Chondrocyte (in vitro differentiated cells): ENCODE data around the gene TBC1D16. TPM values are rescaled to one million over a fixed set of nuclear protein-coding genes. Genes with fewer than 3 reads are reported as not detected.

Source experiments
- DNase-seq: peaks from one replicate; pipeline ENCODE4 v3.0.0; 2021; ENCODE audit warnings: mixed read lengths, low spot score
- H3K27ac Mint-ChIP-seq: one replicate; pipeline ENCODE4 v1.8.0; 2021; ENCODE audit warnings: mild to moderate bottlenecking, moderate library complexity, mixed read lengths; ENCODE audit not compliant: unreplicated experiment
- H3K27me3 Mint-ChIP-seq: 2 replicates; pipeline ENCODE4 v1.8.0; 2021; ENCODE audit warnings: low read depth, mixed read lengths
- H3K36me3 Mint-ChIP-seq: 2 replicates; pipeline ENCODE4 v1.8.0; 2021; ENCODE audit warnings: low read depth, mixed read lengths
- H3K4me1 Mint-ChIP-seq: 2 replicates; pipeline ENCODE4 v1.8.0; 2021; ENCODE audit warnings: low read depth, mild to moderate bottlenecking, mixed read lengths
- H3K4me3 Mint-ChIP-seq: one replicate; pipeline ENCODE4 v1.8.0; 2021; ENCODE audit warnings: mild to moderate bottlenecking, moderate library complexity, mixed read lengths; ENCODE audit not compliant: unreplicated experiment
- H3K9me3 Mint-ChIP-seq: 2 replicates; pipeline ENCODE4 v1.8.0; 2021; ENCODE audit warnings: low read depth, mixed read lengths
- total RNA-seq: library from RNA; stranded (reverse); gene quantifications from 3 replicates; pipeline ENCODE4 v1.2.1, GENCODE V29; 2021
- TF ChIP-seq, protein P1 (sequence below): fragments of 200-600 bp; sonication (generic); IDR thresholded peaks from 2 replicates; pipeline ENCODE4 v1.5.0; 2021; ENCODE audit warnings: antibody characterized with exemption, mild to moderate bottlenecking, moderate library complexity

TBC1D16 gene
- total RNA-seq, 1 donor from 2014 or later: 51.4 TPM

DNA sequence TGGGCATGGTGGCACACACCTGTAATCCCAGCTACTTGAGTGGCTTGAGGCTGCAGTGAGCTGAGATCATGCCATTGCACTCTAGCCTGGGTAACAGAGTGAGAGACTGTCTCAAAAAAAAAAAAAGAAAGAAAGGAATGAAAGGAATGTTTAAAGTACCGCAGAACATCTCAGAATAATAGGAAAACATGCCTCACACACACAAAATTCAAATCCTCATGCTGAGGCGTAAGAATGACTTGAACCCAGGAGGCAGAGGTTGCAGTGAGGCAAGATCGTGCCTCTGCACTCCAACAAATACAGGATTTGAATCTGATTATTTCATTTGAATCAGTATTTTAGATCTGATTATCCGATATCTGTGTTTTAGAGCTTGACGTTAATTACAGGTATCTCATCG is 44.4 kb upstream of the TBC1D16 start:
- no peak overlapping the region for H3K4me3 Mint-ChIP-seq
- no peak for DNase-seq
- peaks cover 14% of the 10 kb centered on the region for H3K4me1 Mint-ChIP-seq
- TF ChIP-seq, protein P1, sequence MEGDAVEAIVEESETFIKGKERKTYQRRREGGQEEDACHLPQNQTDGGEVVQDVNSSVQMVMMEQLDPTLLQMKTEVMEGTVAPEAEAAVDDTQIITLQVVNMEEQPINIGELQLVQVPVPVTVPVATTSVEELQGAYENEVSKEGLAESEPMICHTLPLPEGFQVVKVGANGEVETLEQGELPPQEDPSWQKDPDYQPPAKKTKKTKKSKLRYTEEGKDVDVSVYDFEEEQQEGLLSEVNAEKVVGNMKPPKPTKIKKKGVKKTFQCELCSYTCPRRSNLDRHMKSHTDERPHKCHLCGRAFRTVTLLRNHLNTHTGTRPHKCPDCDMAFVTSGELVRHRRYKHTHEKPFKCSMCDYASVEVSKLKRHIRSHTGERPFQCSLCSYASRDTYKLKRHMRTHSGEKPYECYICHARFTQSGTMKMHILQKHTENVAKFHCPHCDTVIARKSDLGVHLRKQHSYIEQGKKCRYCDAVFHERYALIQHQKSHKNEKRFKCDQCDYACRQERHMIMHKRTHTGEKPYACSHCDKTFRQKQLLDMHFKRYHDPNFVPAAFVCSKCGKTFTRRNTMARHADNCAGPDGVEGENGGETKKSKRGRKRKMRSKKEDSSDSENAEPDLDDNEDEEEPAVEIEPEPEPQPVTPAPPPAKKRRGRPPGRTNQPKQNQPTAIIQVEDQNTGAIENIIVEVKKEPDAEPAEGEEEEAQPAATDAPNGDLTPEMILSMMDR: no peak
- peaks cover 4% of the 10 kb centered on the region for H3K36me3 Mint-ChIP-seq
- no peaks in the 10 kb centered on the region for H3K27me3 Mint-ChIP-seq
- no peaks in the 10 kb centered on the region for H3K9me3 Mint-ChIP-seq
- H3K27ac Mint-ChIP-seq: no peak overlapping the region

DNA sequence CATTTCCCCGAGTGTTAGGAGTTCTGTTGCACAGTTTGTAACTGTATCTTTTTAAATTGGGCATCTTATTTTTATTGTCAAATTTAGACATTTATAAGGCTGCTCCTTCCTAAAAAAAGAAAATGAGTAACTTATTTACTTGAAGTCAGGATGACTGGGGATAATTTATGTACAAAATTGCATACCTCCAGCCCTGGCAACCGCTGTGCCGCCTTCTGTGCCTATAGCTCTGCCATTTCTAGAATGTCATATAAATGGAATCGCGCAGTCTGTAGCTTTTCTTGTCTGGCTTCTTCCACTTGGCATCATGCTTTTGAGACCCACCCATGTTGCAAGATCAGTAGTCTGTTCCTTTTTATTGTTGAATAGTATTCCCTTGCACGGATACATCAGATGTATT is 36.7 kb upstream of the TBC1D16 start:
- TF ChIP-seq, protein P1: no peak
- Mint-ChIP-seq H3K27me3 (no peaks in the 10 kb centered on the region), H3K27ac (no peak overlapping the region), H3K4me1 (peaks cover 17% of the 10 kb centered on the region), H3K9me3 (no peaks in the 10 kb centered on the region), H3K36me3 (no peaks in the 10 kb centered on the region), H3K4me3 (no peak overlapping the region)
- DNase-seq: no peak

DNA sequence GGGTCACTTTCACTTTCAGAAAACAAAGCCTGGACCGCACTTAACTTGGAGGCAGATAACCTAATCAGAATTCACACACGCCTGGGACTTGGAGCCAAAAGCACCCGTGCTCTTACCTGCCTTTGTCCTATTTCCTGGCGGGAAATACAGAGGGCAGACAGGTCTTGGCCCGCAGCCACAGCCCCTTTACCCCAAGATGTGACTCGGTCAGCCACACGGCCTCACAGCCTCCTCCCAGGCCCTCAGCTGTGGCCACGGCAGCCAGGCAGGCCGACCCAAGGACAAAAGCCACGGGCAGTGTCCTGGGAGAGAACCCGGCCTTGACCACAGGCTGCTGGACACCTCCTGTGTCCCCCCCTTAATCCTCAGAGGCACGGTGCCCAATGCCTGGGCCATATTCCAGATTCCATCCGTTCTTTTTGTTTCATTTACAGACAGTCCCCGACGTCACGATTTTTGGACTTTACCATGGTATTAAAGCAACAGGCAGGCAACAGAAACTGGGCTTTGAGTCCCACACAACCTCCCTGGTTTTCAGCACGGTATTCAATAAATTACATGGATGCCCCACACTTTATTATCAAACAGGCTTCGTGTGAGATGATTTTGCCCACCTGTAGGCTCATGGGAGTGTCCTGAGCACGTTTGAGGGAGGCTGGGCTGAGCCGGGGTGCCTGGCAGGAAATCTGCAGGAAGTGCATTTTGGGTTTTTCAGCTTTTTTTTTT is 35.6 kb upstream of the TBC1D16 start:
- Mint-ChIP-seq H3K36me3 (no peaks in the 10 kb centered on the region), H3K4me3 (no peak overlapping the region), H3K27ac (no peak overlapping the region), H3K9me3 (no peaks in the 10 kb centered on the region), H3K27me3 (no peaks in the 10 kb centered on the region), H3K4me1 (peaks cover 23% of the 10 kb centered on the region)
- DNase-seq: no peak
- TF ChIP-seq, protein P1: no peak

DNA sequence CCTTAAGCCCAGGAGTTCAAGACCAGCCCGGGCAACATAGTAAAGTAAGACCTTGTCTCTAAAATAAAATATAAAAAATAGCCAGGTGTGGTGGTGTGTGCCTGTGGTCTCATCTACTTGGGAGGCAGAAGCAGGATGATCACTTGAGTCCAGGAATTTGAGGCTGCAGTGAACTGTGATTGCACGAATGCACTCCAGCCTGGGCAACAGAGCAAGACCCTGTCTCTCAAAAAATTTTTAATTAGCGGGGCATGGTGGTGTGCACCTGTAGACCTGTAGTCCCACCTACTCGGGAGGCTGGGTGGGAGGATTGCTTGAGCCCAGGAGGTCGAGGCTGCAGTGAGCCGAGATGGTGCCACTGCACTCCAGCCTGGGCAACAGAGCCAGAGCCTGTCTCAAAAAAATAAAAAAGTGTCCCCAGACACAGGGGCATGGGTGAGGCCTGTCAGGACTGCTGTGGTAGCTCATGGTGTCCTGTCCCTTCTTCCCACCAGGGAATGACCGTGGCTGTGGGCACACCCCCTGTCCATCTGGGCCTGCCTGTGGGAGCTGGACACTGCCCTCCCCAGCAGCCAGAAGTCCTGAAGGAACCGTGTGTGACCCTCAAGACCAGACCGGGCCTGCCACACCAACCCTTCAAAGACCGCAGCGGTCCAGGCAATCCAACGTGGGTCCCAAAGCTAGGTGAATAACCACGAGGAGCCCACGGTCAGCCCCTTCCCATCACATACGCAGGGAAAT is 34.9 kb upstream of the TBC1D16 start:
- TF ChIP-seq, protein P1: no peak
- H3K4me1 Mint-ChIP-seq: peaks cover 23% of the 10 kb centered on the region
- H3K36me3 Mint-ChIP-seq: no peaks in the 10 kb centered on the region
- no peak overlapping the region for H3K27ac Mint-ChIP-seq
- no peaks in the 10 kb centered on the region for H3K9me3 Mint-ChIP-seq
- no peak for DNase-seq
- no peak overlapping the region for H3K4me3 Mint-ChIP-seq
- no peaks in the 10 kb centered on the region for H3K27me3 Mint-ChIP-seq

DNA sequence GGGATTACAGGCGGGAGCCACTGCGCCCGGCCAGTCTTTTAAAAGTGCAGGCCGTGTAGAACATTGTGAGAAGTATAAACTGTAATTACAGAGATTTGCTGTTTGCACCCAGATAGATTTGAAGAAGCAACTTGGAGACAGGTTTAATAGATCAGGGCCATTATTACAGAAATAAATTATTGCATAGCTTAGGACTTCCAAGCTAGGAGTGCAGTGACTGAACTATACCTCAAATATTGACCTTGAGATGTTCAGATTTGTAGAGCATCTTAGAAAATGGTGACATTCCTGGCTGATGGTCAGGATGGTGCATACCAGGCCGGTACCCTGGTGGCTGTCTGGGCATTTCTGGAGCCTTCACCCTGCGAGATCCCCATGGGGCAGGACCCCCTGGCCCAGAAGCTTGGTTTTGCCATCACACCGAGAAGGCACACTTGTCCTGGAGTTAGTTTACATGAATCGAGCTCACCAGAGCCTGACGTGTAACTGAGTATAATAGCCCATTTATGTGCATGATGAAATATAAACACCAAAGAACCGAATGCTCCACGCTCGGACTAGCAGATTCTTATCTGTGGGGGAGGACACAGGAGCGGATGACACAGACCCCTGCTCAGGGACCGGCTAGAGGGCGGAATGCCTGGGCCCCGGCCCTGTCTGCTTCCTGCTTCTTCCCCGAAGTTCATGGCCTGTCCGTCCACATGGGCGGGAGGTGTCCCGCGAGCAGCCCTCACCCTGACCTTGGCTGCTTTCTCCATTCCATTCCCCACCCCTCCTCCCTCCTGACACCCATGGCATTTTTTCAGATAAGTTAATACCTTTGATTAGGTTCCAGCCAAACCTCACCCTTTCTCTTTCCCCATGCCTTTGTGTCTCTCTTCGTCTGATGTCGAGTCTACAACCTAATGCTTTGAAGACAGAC is 32.9 kb upstream of the TBC1D16 start:
- TF ChIP-seq, protein P1: no peak
- no peak overlapping the region for H3K4me3 Mint-ChIP-seq
- DNase-seq: no peak
- no peaks in the 10 kb centered on the region for H3K27me3 Mint-ChIP-seq
- H3K9me3 Mint-ChIP-seq: no peaks in the 10 kb centered on the region
- no peaks in the 10 kb centered on the region for H3K36me3 Mint-ChIP-seq
- peaks cover 35% of the 10 kb centered on the region for H3K4me1 Mint-ChIP-seq
- peak overlapping the region; percentile 71 for H3K27ac Mint-ChIP-seq
